SK-N-SH treated with all-trans-retinoic acid at 6 μM for 48 hours (cell line): ENCODE measurements around the gene SDK1.

ENCODE experiments used
- GLIS3 ChIP-seq: fragments of 250-450 bp; sonication (Bioruptor Pico); IDR thresholded peaks from 2 replicates; pipeline ENCODE4 v1.5.0; 2020; ENCODE audit warnings: mild to moderate bottlenecking, moderate library complexity
- PATZ1 ChIP-seq: fragments of 250-450 bp; sonication (Bioruptor Pico); IDR thresholded peaks from 2 replicates; pipeline ENCODE4 v1.8.0; 2020; ENCODE audit warnings: mild to moderate bottlenecking, moderate library complexity, borderline replicate concordance
- RARB ChIP-seq: fragments of 250-450 bp; sonication (Bioruptor Pico); IDR thresholded peaks from 2 replicates; pipeline ENCODE4 v1.8.0; 2021; ENCODE audit warnings: mild to moderate bottlenecking, moderate library complexity
- ZFP3 ChIP-seq: fragments of 250-450 bp; sonication (Bioruptor Pico); IDR thresholded peaks from 2 replicates; pipeline ENCODE4 v1.5.0; 2020; ENCODE audit warnings: mild to moderate bottlenecking, moderate library complexity
- ZNF565 ChIP-seq: fragments of 450-650 bp; formaldehyde crosslinking; conservative IDR thresholded peaks from 2 replicates; pipeline ENCODE4 v1.5.0; 2020; ENCODE audit warnings: low read depth, mild to moderate bottlenecking, moderate library complexity

- TF ChIP-seq GLIS3 (no peak), PATZ1 (no peak), ZFP3 (CRISPR knock-in tag) (no peak), RARB (CRISPR knock-in tag) (no peak), ZNF565 (no peak)
Measured at GRCh38 chr7:4123823-4124222, 822.8 kb downstream of the SDK1 start.
